Panc1 (cell line): Measurements from ENCODE around the gene STRADB. TPM values are rescaled to one million over a fixed set of nuclear protein-coding genes. Genes with fewer than 3 reads are reported as not detected.

Source experiments
- ATAC-seq: fragments of 200-7000 bp; cut with Tn5 transposase; 2 replicates; pipeline ENCODE4 v1.9.1; 2020; ENCODE audit warnings: mild to moderate bottlenecking, moderate library complexity
- BruUV-seq: library from RNA; stranded (reverse); fragments of 400-500 nt; replicated peaks from 2 replicates; lab custom pipeline; 2021; lab: Mats Ljungman, UMichigan
- CTCF ChIA-PET: fragments of 300-600 bp; sonication (Branson Sonifier 250); formaldehyde crosslinking; loops from one replicate; lab custom pipeline; 2022; ENCODE audit warnings: antibody characterized with exemption; lab: Charles Lee
- POLR2A ChIA-PET: fragments of 300-600 bp; sonication (Branson Sonifier 250); formaldehyde crosslinking; loops from one replicate; lab custom pipeline; 2022; ENCODE audit warnings: antibody characterized with exemption; lab: Charles Lee
- DNase-seq: peaks from one replicate; pipeline ENCODE4 v3.0.0-alpha.2; 2010; ENCODE audit warnings: low read depth, low spot score
- H3K27ac ChIP-seq: 2 replicates; pipeline ENCODE4 v1.5.1; 2011; ENCODE audit warnings: mild to moderate bottlenecking, low read length, inconsistent platforms
- H3K27me3 ChIP-seq: fragments of 200-500 bp; sonication (Bioruptor generic); 2 replicates; pipeline ENCODE4 v1.6.0; 2014; ENCODE audit warnings: low read length, inconsistent platforms; ENCODE audit not compliant: control insufficient read depth, insufficient read depth
- H3K36me3 ChIP-seq: fragments of 200-500 bp; sonication (Bioruptor generic); 2 replicates; pipeline ENCODE4 v1.5.1; 2014; ENCODE audit warnings: inconsistent platforms, mild to moderate bottlenecking, low read length, moderate library complexity; ENCODE audit not compliant: control insufficient read depth, insufficient read depth
- H3K4me1 ChIP-seq: 2 replicates; pipeline ENCODE4 v1.5.1; 2011; ENCODE audit warnings: inconsistent platforms, mild to moderate bottlenecking, low read length, moderate library complexity; ENCODE audit not compliant: control insufficient read depth, insufficient read depth
- H3K4me3 ChIP-seq, 2 experiments: 2 replicates each; pipeline ENCODE4 v1.5.1; 2011 to 2012; ENCODE audit warnings: low read depth in 2 of 2, low read length in 2 of 2, mild to moderate bottlenecking in 2 of 2, inconsistent platforms in 1 of 2, moderate library complexity in 1 of 2
- H3K9me3 ChIP-seq: fragments of 200-500 bp; sonication (Bioruptor generic); 2 replicates; pipeline ENCODE4 v1.5.1; 2014; ENCODE audit warnings: low read depth, mild to moderate bottlenecking, inconsistent platforms, low read length, moderate library complexity; ENCODE audit not compliant: control insufficient read depth, insufficient read depth
- CTCF ChIP-seq: fragments of 450-650 bp; IDR thresholded peaks from 2 replicates; pipeline ENCODE4 v1.5.1; 2017; ENCODE audit warnings: mild to moderate bottlenecking
- POLR2AphosphoS5 ChIP-seq: IDR thresholded peaks from 2 replicates; pipeline ENCODE4 v1.6.1; 2012; ENCODE audit warnings: mild to moderate bottlenecking, low read depth, low read length, moderate library complexity
- REST ChIP-seq, 2 experiments: IDR thresholded peaks; 2 replicates each; pipeline ENCODE4 v1.6.1; 2011 to 2012; ENCODE audit warnings: low read depth in 2 of 2, control low read depth in 1 of 2, low read length in 1 of 2, mild to moderate bottlenecking in 1 of 2, moderate library complexity in 1 of 2; ENCODE audit not compliant: insufficient read depth in 1 of 2
- SIN3A ChIP-seq: IDR thresholded peaks from 2 replicates; pipeline ENCODE4 v1.6.1; 2012; ENCODE audit warnings: low read depth, mild to moderate bottlenecking, low read length, moderate library complexity, borderline replicate concordance; ENCODE audit not compliant: insufficient read depth
- TCF7L2 ChIP-seq: IDR thresholded peaks from 2 replicates; pipeline ENCODE4 v1.6.1; 2011; ENCODE audit warnings: mild to moderate bottlenecking, low read depth, low read length, inconsistent platforms
- in situ Hi-C: cut with HindIII; loops from 2 replicates; pipeline ENCODE4 v1.10.0; 2016; ENCODE audit warnings: low sequenced_read_pairs, low pct_unique_long_range_greater_than_20kb
- intact Hi-C: fragments of 100-400 bp; cut with micrococcal nuclease; formaldehyde crosslinking; loops from one replicate; pipeline ENCODE4 v1.10.0; 2022; ENCODE audit not compliant: unreplicated experiment
- total RNA-seq: library from RNA; stranded (reverse); gene quantifications from one replicate; pipeline ENCODE4 v1.2.1, GENCODE V29; 2021; ENCODE audit not compliant: unreplicated experiment

The STRADB gene
- total RNA-seq, 1 experiment from 2014 or later: 33.4 TPM

DNA sequence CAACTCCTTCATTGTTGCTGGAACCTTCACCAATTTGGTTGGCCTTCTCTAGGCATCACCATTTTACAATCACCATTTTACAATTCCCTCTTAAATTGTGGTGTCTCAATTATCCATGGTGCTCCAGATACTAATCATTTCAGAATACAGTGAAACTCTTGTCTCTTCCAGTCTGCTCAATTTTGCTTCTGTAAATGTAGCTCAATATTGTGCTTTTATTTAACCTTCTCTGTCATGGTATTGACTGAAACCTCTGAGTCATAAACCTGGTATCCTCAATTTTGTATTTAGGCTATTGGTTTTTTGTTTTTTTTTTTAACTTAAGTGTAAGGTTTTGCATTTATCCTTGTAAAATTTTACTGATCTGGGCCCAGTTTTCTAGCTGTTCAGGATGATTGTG, 16.1 kb downstream of the STRADB start:
- no peak for TF ChIP-seq SIN3A
- no peak for TF ChIP-seq TCF7L2
- no peak for TF ChIP-seq CTCF
- TF ChIP-seq POLR2AphosphoS5: no peak
- TF ChIP-seq REST (IDR thresholded peaks at IDR 0.05; ENCODE audit: insufficient read depth in 1 of 2, low read depth in 2 of 2, low read length in 1 of 2): no peak
- Histone ChIP-seq H3K27me3 (no peaks in the 10 kb centered on the region), H3K36me3 (no peaks in the 10 kb centered on the region), H3K4me1 (no peaks in the 10 kb centered on the region), H3K4me3 (no peak overlapping the region), H3K9me3 (no peaks in the 10 kb centered on the region), H3K27ac (no peak overlapping the region)
- DNase-seq: no peak
- ChIA-PET CTCF (interaction anchor here (0.7 kb wide), 1 partner anchor 778 kb away, joined by 4 read pairs; no protein-coding TSS in a partner anchor), POLR2A (interaction anchor here (0.5 to 0.6 kb wide), 3 partner anchors 17 to 787 kb away, joined by 6 to 10 read pairs (median 8); partner anchors contain the start of gene MPP4)
- in situ Hi-C loops (no loop called here), intact Hi-C loops (no loop called here)
- ATAC-seq: no peak
- BruUV-seq: no TSS peak

DNA sequence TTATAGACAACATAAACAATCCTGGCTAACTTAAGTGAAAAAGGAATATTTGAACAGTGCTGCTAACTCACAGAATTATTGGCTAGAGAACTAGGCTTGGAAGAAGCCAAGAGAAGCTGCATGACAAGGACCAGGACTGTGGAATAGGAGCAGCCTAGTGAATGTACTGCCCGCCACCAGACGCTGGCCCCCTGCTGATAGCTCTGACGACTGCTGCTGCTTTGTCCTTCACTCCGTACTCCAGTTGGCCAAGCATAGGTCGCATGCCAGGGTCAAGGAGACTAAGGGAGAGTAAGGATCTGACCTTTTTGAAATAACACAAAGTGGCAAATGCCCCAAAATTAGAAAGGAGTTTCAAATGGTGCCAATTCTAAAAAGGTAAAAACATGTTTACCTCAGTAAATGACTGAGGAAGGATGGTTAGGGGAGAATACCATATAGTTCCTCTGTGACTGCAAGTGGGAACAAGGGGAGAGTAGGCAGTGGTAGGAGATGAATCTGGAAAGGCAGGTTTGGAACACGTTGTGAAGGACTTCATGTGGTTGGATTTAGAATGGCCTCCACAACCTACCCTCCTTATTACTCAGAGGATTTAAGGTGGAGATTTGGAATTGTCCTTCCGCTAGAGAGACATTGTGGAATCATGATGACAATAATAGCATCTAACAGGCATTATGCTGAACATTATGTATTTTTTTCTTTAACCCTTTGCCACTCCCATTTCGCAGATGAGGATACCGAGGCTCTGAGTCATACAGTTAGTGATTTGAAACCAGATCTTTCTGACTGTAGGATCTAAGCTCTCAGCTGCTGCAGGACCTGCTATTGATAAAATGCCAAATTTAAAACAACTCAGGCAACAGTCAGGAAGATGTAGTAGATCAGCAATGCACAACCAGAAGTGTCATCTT, 19.5 kb downstream of the STRADB start:
- Histone ChIP-seq H3K27me3 (no peaks in the 10 kb centered on the region), H3K9me3 (no peaks in the 10 kb centered on the region), H3K4me1 (no peaks in the 10 kb centered on the region), H3K36me3 (0 out of 2 replicates have a peak, but pooled peaks cover 5% of the 10 kb centered on the region), H3K4me3 (no peak overlapping the region), H3K27ac (no peak overlapping the region)
- BruUV-seq: no TSS peak
- ATAC-seq: no peak
- in situ Hi-C loops: no loop called here
- no peak for DNase-seq
- CTCF ChIA-PET: no interaction called here
- intact Hi-C loops: no loop called here
- POLR2A ChIA-PET: no interaction called here
- TF ChIP-seq REST (IDR thresholded peaks at IDR 0.05; ENCODE audit: insufficient read depth in 1 of 2, low read depth in 2 of 2, low read length in 1 of 2): no peak
- no peak for TF ChIP-seq CTCF
- no peak for TF ChIP-seq POLR2AphosphoS5
- no peak for TF ChIP-seq SIN3A
- no peak for TF ChIP-seq TCF7L2
